ENCODE data around the gene GPR176.
A peak's percentile ranks its signal among the peaks of the same experiment; 100 is the strongest.
"Not testable (repeated sequence)": the region's sequence is repeated elsewhere in the genome, so short reads cannot be mapped to it uniquely, and the experiment has no call there.

The GPR176 gene

GRCh38 chr15:39935241-39935640 lies 15.2 kb upstream of the GPR176 start:
- DNase-seq, result no peak

- DNase-seq, result peak in 1 of 2 experiments; percentile 25
Observed at GRCh38 chr15:39934397-39935071, 14.5 kb upstream of the GPR176 start.

GRCh38 chr15:39931615-39932014 lies 11.5 kb upstream of the GPR176 start:
- DNase-seq, result peak in 1 of 2 experiments; percentile 23

- no peak for DNase-seq
Observed at GRCh38 chr15:39926526-39926925, 6.5 kb upstream of the GPR176 start.

- peak in 1 of 2 experiments; percentile 15 for DNase-seq
Observed at GRCh38 chr15:39925112-39925842, 5.2 kb upstream of the GPR176 start.

GRCh38 chr15:39924437-39924836 lies 4.4 kb upstream of the GPR176 start:
- no peak for DNase-seq

- DNase-seq, result no peak
Observed at GRCh38 chr15:39922462-39923092, 2.5 kb upstream of the GPR176 start.

GRCh38 chr15:39921274-39921638 lies 1.2 kb upstream of the GPR176 start:
- DNase-seq, result no peak

GRCh38 chr15:39920510-39921273 lies 626 bp upstream of the GPR176 start:
- peak; percentile 81 to 86 for DNase-seq

GRCh38 chr15:39919411-39919747 lies 687 bp downstream of the GPR176 start:
- DNase-seq, result peak in 1 of 2 experiments; percentile 44

- DNase-seq, result no peak
Observed at GRCh38 chr15:39918688-39919385, 1.2 kb downstream of the GPR176 start.

- no peak for DNase-seq
Observed at GRCh38 chr15:39914977-39915376, 5.1 kb downstream of the GPR176 start.

GRCh38 chr15:39909007-39909406 lies 11.1 kb downstream of the GPR176 start:
- DNase-seq, result peak; percentile 31 to 84

- DNase-seq, result peak in 1 of 2 experiments; percentile 21
Observed at GRCh38 chr15:39908186-39908585, 11.9 kb downstream of the GPR176 start.

GRCh38 chr15:39907216-39907615 lies 12.8 kb downstream of the GPR176 start:
- peak in 1 of 2 experiments; percentile 73 for DNase-seq

- DNase-seq, result no peak
Observed at GRCh38 chr15:39904115-39904514, 16.0 kb downstream of the GPR176 start.

GRCh38 chr15:39898317-39898716 lies 21.7 kb downstream of the GPR176 start:
- DNase-seq, result no peak

- no peak for DNase-seq
Observed at GRCh38 chr15:39896846-39897245, 23.2 kb downstream of the GPR176 start.

- DNase-seq, result no peak
Observed at GRCh38 chr15:39896101-39896500, 24.0 kb downstream of the GPR176 start.

GRCh38 chr15:39893051-39893450 lies 27.0 kb downstream of the GPR176 start:
- not testable (repeated sequence) for DNase-seq

GRCh38 chr15:39892418-39892817 lies 27.6 kb downstream of the GPR176 start:
- peak in 1 of 2 experiments; percentile 42 for DNase-seq

GRCh38 chr15:39890621-39891020 lies 29.4 kb downstream of the GPR176 start:
- no peak for DNase-seq

GRCh38 chr15:39889601-39890000 lies 30.5 kb downstream of the GPR176 start:
- no peak for DNase-seq

All from NCI-H524 (cell line).